ENCODE measurements around the gene FLCN.

FLCN gene

DNA sequence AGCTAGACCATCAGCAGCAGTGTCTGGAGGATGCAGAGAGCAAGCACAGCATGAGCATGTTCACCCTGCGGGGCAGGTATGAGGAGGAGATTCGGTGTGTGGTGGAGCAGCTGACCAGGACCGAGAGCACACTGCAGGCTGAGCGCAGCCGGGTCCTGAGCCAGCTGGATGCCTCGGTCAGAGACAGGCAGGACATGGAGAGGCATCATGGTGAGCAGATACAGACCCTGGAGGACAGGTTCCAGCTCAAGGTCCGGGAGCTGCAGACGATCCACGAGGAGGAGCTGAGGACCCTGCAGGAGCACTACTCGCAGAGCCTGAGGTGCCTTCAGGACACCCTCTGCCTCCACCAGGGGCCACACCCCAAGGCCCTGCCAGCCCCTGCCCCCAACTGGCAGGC lies 69.6 kb downstream of the FLCN start:
- H3K4me3 ChIP-seq (ENCODE audit: low read depth in 1 of 2, low read length in 2 of 2): no peak overlapping the region
- peaks cover 89% of the 10 kb centered on the region for H3K36me3 ChIP-seq (ENCODE audit: insufficient read depth, low read length)
- no peak overlapping the region for H3K4me2 ChIP-seq (ENCODE audit: insufficient read depth, low read length)
- H3K79me2 ChIP-seq (ENCODE audit: insufficient read depth, low read length): no peaks in the 10 kb centered on the region
- no peaks in the 10 kb centered on the region for H3K27me3 ChIP-seq (ENCODE audit: insufficient read depth, low read length, poor library complexity)
- DNase-seq: no peak
- H3K9me3 ChIP-seq (ENCODE audit: insufficient read depth, low read length, severe bottlenecking): no peaks in the 10 kb centered on the region
- H3K27ac ChIP-seq (ENCODE audit: low read length): no peak overlapping the region
- no peak for ATAC-seq (ENCODE audit: insufficient read depth, low read depth)
- TF ChIP-seq EZH2 (IDR thresholded peaks at IDR 0.05; ENCODE audit: borderline replicate concordance, low read depth, low read length, severe bottlenecking): no peak
- TF ChIP-seq, protein P1, sequence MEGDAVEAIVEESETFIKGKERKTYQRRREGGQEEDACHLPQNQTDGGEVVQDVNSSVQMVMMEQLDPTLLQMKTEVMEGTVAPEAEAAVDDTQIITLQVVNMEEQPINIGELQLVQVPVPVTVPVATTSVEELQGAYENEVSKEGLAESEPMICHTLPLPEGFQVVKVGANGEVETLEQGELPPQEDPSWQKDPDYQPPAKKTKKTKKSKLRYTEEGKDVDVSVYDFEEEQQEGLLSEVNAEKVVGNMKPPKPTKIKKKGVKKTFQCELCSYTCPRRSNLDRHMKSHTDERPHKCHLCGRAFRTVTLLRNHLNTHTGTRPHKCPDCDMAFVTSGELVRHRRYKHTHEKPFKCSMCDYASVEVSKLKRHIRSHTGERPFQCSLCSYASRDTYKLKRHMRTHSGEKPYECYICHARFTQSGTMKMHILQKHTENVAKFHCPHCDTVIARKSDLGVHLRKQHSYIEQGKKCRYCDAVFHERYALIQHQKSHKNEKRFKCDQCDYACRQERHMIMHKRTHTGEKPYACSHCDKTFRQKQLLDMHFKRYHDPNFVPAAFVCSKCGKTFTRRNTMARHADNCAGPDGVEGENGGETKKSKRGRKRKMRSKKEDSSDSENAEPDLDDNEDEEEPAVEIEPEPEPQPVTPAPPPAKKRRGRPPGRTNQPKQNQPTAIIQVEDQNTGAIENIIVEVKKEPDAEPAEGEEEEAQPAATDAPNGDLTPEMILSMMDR (IDR thresholded peaks at IDR 0.05; ENCODE audit: borderline replicate concordance, extremely low read depth, low read length, poor library complexity, severe bottlenecking): no peak
- no peak overlapping the region for H2AFZ ChIP-seq (ENCODE audit: low read depth, low read length)
- no peak overlapping the region for H3K9ac ChIP-seq (ENCODE audit: low read depth, low read length)
- H4K20me1 ChIP-seq (ENCODE audit: insufficient read depth, low read length): peaks cover 19% of the 10 kb centered on the region
- no peaks in the 10 kb centered on the region for H3K4me1 ChIP-seq (ENCODE audit: insufficient read depth, low read length)

DNA sequence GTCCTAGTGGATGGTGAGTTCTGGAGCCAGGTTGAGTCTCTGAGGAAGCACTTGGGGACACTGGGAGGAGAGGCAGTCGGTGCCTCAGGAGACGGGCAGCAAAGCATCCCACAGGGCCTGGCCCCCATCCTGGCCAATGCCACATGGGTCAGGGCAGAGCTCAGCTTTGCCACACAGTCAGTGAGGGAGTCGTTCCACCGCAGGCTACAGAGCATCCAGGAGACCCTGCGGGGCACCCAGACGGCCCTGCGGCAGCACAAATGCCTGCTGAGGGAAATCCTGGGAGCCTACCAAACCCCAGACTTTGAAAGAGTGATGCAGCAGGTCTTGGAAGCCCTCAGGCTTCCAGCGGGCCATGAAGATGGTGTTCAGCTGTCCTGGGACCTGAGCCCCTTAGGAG lies 70.5 kb downstream of the FLCN start:
- H3K9ac ChIP-seq (ENCODE audit: low read depth, low read length): no peak overlapping the region
- no peaks in the 10 kb centered on the region for H3K79me2 ChIP-seq (ENCODE audit: insufficient read depth, low read length)
- ATAC-seq (ENCODE audit: insufficient read depth, low read depth): no peak
- H3K4me1 ChIP-seq (ENCODE audit: insufficient read depth, low read length): no peaks in the 10 kb centered on the region
- no peak overlapping the region for H3K4me2 ChIP-seq (ENCODE audit: insufficient read depth, low read length)
- peaks cover 19% of the 10 kb centered on the region for H4K20me1 ChIP-seq (ENCODE audit: insufficient read depth, low read length)
- H3K9me3 ChIP-seq (ENCODE audit: insufficient read depth, low read length, severe bottlenecking): no peaks in the 10 kb centered on the region
- DNase-seq: no peak
- H3K36me3 ChIP-seq (ENCODE audit: insufficient read depth, low read length): peaks cover 89% of the 10 kb centered on the region
- H3K4me3 ChIP-seq (ENCODE audit: low read depth in 1 of 2, low read length in 2 of 2): no peak overlapping the region
- H3K27ac ChIP-seq (ENCODE audit: low read length): no peak overlapping the region
- H3K27me3 ChIP-seq (ENCODE audit: insufficient read depth, low read length, poor library complexity): no peaks in the 10 kb centered on the region
- H2AFZ ChIP-seq (ENCODE audit: low read depth, low read length): no peak overlapping the region
- TF ChIP-seq, protein P1 (IDR thresholded peaks at IDR 0.05; ENCODE audit: borderline replicate concordance, extremely low read depth, low read length, poor library complexity, severe bottlenecking): no peak
- no peak for TF ChIP-seq EZH2 (IDR thresholded peaks at IDR 0.05; ENCODE audit: borderline replicate concordance, low read depth, low read length, severe bottlenecking)

DNA sequence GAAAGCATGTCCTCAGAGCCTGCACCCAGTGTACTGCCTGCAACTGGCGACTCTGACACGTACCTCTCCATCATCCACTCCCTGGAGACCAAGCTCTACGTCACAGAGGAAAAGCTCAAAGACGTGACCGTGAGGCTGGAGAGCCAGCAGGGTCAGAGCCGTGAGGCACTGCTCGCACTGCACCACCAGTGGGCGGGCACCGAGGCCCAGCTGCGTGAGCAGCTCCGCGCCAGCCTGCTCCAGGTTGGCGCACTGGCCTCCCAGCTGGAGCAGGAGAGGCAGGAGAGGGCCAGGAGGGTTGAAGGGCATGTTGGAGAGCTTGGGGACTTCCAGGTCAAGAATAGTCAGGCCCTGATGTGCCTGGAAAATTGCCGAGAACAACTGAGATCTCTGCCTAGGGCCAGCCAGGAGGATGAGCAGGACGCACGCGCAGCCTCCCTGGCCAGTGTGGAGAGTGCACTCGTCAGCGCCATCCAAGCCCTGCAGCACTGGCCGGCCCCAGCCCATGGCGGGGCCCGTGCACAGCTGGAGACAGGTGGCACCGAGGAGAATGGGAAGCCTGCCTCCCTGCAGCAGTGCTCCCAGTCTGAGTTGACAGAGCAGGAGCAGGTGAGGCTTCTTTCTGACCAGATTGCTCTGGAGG lies 71.2 kb downstream of the FLCN start:
- Histone ChIP-seq H3K4me1 (ENCODE audit: insufficient read depth, low read length) (no peaks in the 10 kb centered on the region), H3K27me3 (ENCODE audit: insufficient read depth, low read length, poor library complexity) (no peaks in the 10 kb centered on the region), H3K27ac (ENCODE audit: low read length) (no peak overlapping the region), H4K20me1 (ENCODE audit: insufficient read depth, low read length) (peaks cover 15% of the 10 kb centered on the region), H3K9me3 (ENCODE audit: insufficient read depth, low read length, severe bottlenecking) (no peaks in the 10 kb centered on the region), H2AFZ (ENCODE audit: low read depth, low read length) (no peak overlapping the region), H3K9ac (ENCODE audit: low read depth, low read length) (no peak overlapping the region), H3K4me2 (ENCODE audit: insufficient read depth, low read length) (no peak overlapping the region), H3K4me3 (ENCODE audit: low read depth in 1 of 2, low read length in 2 of 2) (no peak overlapping the region), H3K79me2 (ENCODE audit: insufficient read depth, low read length) (no peaks in the 10 kb centered on the region), H3K36me3 (ENCODE audit: insufficient read depth, low read length) (peaks cover 89% of the 10 kb centered on the region)
- ATAC-seq (ENCODE audit: insufficient read depth, low read depth) (no peak), DNase-seq (no peak)
- TF ChIP-seq, protein P1 (IDR thresholded peaks at IDR 0.05; ENCODE audit: borderline replicate concordance, extremely low read depth, low read length, poor library complexity, severe bottlenecking): no peak
- no peak for TF ChIP-seq EZH2 (IDR thresholded peaks at IDR 0.05; ENCODE audit: borderline replicate concordance, low read depth, low read length, severe bottlenecking)

All from DND-41 (cell line).